Activated effector memory CD4-positive, alpha-beta T cell treated with Interleukin-2 at 50 U/mL for 16 hours (primary cell): ENCODE measurements around the gene UBAC2.

Experiments
- DNase-seq: peaks from one replicate; pipeline ENCODE4 v3.0.0-alpha.2; 2020

Gene UBAC2

DNA sequence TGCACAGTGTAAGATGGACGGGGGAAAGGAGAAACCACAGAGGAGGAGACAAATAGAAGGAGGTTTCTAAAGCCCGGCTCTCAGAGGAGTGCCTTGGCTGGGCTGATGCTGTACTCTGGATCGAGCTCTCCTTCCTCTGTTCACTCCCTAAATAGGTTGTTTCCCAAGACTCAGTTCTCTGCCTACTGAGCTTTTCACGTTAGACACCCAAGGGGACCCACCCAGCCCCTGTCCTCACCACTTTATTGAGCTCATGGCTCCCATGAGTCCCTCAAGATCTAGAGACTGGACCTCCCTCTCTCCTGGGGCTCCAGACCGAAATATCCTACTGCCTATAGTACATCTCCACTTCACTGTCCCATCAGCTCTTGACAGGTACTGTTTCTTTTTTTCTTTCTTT is 144.7 kb downstream of the UBAC2 start:
- no peak for DNase-seq

DNA sequence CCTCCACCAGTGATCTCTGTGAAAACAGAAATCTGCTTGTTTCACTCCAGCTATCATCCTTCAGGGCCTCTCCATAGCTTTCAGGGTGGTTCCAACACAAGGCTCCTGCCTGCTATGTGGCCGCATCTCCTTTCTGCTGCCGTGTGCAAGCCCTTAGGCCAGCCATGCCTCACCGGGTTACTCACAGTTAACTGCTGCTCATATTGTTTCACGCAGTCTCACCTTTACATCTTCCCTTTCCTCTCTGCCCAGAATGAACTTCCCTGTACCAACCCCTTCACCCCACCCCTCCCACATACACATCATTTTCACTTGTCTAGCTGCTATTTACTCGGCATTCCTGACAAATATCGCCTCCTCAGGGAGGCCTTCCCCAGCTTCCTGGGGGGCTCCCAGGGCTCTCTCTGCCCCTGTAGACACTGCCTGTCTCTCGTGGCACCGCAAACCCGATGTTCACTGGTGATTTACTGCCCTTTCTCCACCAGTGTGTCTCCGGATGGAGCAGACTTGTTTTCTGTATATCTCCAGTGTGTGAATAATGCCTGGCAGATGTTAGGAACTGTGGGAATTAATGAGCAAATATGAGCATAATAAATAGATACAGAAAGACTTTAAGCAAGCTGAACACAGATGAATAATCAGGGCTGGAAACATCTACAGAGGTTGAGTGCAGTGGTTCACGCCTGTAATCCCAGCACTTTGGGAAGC is 145.8 kb downstream of the UBAC2 start:
- no peak for DNase-seq

DNA sequence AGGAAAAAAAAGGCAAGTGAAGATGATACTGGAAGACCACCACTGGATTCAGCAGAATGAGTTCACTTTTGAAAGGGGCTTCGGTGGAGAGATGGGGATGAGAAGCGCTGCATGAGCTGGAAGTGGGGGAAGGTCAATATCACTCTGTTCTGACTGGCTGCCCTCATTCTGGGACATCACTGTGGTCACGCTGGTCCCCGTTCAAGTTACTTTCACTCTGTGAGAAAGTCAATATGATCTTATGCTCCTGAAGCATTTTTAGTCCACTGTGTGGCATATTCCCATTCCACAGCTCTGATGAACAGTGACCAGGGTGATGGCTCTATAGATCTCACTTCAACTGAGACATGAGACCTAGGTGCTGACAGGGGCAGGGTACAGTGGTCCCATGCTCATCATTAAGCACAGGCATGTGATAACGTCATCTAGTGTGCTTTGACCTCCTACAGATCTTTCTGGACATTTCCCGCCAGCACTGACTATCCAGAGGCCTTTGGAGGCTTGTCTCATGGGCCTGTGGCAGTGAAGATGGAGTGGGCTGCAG is 146.8 kb downstream of the UBAC2 start:
- no peak for DNase-seq

DNA sequence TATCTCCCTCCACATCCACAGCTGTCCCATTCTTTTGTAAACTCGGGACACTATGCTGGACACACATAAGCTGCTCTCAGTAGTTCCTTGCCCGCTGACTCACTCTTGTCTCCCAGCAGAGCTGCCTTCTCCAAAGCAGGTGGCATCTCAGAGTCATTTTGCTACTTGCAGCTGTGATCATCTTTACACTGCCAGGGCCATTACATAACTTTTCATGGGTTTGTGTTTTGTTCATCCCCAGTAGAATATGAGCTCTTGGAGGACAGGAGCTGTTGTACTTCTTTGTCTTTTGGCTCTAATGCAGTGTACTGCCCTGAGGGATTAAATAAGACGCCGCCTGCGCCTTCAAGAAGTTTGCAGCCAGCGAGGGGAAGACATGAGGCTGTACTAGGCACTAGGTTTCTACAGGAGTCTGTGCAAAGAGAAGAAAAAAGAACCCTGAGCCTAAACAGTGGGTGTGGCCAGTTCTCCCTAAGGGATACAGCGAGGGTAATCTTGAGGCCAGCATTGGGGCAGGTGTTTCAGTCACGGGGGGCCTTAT is 147.3 kb downstream of the UBAC2 start:
- no peak for DNase-seq

DNA sequence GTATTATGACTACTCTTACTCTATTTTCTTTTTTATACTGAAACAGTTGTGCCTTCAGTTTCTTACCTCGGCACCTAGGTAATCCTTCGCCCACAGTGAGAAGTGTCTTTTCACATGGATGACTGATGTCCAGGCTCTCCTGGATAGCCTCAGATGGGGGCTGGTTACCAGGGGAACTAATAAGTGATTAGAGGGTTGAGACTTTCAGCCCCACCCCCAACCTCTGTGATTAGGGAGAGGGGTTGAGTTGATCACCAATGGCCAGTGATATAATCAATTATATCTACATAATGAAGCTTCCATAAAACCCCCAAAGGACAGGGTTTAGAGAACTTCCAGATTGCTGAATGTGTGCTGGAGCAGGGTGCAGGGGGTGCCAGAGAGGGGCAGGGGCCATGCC is 149.5 kb downstream of the UBAC2 start:
- no peak for DNase-seq

DNA sequence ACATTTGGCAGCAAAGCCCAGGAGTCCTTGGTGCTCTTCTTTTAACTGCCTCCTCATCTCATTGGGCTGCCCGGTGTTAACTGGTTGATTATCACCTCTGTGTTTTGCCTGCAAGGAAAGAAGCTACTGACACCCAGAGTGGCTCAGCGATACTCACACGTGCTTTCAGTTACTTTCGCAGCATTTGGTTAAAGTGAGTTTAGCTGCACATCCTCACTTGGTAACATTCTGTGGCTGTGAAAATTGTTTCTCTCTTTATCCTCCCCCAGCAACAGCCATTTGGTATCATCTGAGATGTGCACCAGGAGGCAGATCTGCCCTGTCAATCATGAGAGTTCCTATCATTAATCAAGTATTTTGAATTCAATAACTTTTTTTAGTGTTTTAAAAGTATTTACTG is 151.1 kb downstream of the UBAC2 start:
- DNase-seq: peak; percentile 29

DNA sequence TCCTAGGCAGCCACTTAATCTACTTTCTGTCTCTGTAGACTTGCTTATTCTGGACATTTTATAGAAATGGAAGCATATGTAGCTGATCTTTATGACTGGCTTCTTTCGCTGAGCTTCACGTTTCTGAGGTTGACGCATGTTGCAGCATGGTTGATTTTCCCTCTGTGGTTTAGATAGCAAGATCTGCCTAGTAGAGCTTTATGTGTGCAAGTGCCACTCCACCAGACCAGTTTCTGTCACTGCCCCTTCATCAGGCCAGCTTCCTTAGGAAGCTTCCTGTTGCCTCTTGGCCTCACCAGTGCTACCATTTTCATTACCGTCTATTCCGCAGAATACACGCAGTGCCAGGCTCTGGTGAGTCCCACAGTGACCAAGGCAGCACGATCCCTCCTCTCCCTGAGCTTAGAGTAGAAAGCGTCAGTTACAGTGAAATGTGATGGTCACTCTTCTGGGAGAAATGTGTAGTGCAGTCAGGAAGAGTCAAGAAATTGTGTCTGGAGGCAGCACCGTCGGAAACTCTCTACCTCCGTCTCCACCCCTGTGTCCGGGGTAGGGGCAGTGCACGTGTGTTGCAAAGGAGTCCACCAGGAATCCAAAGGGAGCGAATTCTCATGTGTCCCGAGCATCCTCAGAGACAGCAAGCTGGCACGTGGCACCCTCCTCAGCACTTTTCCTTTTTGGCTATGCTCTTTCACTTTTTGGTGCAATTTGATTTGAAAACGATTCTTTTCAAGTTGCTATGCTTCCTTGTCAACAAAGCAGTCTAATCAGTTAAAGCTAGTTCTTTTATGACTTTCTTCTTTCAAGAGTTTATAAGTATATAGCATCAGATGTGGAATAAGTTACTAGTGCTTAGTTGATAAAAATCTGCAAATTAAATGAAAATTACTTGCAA is 151.9 kb downstream of the UBAC2 start:
- no peak for DNase-seq

DNA sequence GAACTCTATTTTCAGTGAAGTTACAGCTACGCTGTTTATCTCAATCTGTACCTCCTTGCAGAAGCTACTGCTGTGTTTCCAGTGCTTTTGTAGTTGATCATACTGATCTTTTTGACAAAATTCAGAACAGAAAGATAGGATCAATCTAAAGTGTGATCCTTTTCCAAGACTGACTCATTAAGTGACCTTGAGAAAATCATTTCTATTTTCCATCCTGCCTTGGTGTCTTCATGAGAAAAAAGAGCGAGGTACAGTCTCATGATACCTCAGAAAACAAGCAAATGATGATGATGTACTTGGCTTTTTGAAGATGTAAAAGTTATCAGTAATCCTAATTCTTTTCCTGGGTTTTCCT is 152.6 kb downstream of the UBAC2 start:
- no peak for DNase-seq

DNA sequence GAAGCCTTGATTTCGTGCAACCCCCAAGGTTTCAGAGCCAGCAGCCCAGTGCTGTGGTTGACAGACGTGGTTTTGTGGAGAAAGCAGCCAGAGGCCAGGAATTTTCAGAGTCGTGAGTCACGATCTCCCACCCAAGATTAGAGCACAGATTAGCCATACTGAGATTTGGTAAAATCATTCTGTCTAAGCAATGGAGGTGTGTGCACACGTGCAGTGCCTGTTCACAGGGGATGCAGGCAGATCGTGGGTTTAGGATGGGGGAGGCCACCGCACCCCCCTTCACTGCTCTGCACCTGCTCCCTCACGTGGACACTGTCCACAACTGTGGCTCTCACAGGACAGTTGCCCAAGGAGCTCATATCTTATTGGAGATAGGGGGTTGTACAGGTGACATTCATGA is 153.2 kb downstream of the UBAC2 start:
- no peak for DNase-seq

DNA sequence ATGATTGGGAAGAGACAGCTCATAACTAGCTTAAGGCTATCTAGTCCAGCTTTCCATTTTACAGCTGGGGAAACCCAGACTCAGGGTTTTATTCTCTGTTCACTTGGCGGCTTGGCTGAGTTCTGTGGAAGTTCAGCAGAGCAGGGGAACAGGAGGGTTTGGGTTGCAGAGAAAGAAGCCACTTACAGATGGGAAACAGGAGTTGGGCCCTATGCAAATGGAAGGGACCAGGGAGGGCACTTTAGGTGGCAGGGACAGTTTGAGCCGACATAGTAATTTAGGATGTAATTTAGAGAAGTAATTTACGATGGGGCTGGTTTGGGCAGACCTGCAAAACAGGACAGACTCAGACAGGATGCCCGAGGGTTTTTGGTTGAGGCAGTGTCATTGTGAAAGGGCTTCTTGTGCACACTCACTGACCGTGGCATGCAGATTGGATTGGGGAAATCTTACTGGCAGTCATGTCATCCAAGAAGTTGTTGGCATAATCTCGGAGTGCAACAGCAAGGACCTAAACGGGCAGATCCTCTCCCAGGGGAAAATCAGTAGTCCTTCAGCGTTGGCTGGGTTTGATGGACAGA is 153.8 kb downstream of the UBAC2 start:
- no peak for DNase-seq

DNA sequence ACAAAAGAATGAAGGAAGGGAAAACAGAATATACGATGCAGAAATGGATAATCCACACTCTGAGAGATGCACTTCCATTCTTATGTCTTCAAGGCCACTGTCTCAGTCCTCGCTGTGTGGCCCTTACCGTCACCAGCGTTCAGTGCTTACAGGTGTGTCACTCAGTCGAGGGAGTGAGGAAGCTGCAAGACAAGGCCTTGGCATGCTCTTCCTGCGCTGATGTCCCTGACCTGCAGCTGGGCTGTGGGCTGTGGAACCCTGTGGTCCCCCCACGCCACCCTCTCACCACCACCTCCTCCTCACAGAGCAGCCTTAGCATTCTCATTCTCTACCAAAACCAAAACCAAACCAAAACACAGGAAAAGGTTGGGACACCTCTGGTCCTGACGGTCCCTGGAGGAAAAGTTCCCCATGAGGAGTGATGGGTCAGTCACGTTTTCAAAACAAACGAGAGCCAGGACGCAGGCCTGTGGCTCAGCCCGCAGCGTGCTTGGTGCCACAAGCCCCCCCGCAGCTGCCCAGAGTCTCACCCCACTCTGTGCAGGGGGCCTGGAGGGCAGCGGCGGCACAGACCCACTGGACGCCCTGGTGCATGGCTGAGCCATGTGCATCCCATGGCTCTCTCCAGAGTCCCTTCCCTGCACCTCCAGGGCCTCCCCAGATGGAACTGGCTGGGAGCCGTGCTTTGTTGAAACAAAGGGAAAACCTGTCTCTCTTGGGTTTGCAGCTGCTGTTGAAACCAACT is 154.8 kb downstream of the UBAC2 start:
- no peak for DNase-seq

DNA sequence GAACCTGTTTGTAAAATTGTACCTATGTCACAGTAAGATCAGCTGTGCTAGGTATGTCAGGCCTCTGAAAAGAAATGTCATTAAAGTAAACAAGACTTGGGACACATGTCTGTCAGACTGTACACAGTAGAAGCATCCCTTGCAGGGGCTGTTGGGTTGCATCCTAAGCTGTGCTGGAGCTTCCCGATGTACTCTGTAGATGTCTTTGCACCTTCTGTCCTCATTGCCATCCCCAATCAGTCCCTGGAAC is 155.3 kb downstream of the UBAC2 start:
- DNase-seq: no peak

DNA sequence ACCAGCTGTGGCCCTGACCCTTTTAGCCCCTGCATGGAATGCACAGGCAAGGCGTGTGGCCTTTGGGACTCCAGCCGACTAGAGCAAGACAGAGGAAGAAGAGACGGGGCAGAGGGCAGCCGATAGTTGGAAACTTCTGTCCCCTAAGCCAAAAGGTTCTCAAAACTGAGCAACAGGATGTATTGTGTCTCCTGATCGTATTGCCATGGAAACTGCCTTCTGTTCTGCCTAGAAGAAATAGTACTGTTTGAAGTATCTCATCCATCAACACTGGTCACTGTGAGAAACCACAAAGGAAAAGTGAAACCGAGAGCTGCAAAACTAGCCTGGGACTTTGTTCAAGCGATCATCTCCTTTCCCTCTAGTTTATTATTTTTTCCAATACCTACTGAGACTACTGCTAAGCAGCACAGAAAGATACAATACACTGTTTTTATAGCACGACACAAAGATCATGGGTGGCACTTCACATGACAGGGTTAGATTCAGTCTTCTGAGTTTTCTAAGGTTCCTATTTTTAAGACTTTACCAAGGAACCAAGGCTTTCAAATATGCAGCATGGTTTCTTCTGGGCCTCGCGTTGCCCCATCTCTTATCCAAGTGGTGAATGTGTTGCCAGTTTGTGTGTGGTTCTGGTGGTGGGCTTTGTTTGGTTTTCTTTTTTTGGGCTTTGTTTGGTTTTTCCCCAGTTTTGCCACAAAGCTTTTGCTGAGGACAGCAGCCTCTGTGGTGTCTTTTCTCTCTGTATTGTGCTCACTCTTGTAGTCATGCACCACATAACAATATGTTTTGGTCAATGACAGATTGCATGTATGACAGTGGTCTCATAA is 155.8 kb downstream of the UBAC2 start:
- DNase-seq: peak; percentile 40

DNA sequence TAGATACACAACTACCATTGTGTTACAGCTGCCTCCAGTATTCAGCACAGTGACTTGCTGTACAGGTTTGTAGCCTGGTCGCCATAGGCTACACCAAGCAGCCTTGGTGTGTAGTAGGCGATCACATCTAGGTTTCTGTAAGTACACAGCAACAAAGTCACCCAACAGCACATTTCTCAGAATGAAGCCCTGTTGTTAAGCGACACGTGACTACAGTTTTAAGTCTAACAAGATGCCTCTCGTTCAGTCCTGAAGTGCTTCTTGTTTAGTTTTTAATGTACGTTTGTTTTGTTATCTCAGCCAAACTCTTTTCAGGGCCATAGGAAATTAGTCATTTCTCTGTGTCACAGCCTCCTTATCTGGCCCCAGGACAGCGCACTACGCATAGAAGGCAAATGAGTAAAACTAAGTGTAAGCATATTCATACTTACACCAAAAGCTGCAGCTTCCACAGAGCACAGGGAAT is 156.5 kb downstream of the UBAC2 start:
- peak; percentile 40 for DNase-seq

DNA sequence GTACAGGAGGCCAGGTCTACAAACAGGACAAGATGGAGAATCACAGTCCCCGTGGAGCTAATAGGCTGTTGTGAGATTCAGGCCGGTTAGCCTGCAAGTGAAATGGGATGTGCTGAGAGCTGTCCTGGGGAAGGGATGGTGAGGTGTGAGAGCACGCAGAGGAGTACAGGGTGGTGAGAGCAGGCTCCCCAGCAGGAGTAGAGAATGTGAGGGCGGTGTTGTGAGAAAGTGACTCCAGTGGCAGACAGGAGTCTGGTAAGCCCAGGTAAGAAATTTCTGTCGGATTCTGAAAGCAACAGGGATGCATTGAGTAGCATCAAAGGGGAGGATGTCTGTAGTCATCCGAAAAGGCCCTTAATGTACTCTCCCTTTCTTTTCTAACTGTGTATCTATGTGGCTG is 157.3 kb downstream of the UBAC2 start:
- no peak for DNase-seq

DNA sequence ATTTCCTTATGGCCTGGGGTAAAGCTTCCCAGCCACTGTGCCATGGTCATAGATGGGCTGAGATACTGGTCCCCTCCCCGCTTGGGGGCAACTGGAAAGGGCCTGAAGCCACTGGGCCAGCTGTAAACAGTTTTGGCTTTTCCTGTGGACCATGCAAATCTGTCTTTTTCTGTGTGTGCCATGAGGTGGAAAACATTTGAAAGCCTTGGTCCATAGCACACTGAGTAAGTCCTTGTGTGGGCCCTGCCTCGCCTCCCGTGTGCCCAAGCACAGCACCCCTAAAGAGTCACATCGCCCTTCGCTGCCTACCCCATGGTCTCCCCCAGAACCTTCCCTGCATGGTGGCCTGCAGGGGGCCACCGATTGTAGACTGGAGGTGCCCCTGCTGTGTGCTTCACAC is 158.9 kb downstream of the UBAC2 start:
- no peak for DNase-seq

DNA sequence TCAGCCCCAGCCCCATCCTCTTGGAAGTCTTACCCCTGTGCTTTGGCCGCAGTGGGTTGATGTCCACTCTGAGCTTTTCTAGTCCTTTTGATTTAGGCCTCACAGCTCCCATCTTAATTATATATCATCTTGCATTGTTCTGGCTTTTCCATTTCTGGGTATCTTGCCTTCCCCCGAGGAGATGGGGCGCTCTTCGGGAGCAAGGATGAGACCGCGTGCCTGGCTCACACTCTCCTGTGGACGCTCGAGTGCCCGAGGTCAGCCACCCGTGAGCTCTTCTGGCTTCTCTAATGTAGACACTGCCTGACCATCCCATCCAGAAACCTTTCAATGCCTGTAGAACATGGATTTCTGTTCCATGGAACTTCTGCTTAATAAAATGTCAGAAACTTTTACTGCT is 160.0 kb downstream of the UBAC2 start:
- DNase-seq: no peak

DNA sequence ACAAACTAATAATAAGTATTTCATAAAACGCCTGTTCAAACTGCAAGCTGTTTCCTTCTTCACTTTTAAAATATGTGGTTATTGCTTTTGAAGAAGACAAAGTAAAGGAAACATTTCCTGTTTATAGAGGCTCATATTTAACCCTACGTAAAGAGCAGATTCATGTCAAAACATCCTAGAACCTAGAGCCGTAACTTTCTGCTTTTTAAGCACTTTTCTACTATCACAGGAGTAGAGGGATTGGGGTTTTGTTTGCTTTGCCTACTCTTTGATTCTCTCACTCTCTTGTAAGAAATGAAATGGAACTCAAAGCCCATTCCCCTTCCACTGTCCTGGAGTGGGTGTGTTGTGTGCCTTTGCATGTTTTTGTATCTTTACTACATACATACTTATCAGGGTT is 160.5 kb downstream of the UBAC2 start:
- no peak for DNase-seq

DNA sequence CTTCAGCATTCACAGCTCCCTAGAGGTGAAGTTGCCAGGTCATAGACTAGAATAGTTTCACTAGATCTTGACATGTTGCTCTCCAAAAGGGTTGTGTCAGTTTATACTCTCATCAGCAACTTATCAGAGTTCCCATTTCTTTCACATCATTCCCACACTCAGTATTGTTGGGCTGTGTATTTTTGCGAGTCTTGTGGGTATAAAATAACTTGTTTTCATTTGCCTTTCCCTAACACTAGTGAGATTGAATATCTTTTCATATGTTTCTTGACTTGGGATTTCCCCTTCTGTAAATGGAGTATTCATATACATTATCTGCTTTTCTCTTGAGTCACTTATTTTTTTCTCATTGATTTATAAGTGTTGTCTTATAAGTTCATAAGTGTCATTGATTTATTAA is 161.7 kb downstream of the UBAC2 start:
- no peak for DNase-seq

DNA sequence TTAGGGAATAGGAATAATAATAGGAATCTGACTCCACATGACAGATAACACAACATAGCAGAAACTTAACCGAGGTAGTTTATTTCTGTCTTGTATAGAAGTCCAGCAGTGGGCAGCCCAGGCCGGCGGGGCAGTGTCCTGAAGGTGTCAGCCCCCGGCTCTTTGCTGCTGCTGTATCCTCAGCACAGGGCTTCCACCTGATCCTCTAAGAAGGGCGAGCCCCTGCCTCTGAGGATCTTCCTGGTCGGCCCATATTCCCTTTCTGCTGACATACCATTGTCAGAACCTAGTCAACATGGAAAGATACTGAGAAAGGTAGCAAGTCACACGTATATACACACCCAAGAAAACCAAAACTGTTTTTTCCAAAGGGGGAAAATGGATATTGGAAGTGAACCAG is 162.7 kb downstream of the UBAC2 start:
- no peak for DNase-seq

DNA sequence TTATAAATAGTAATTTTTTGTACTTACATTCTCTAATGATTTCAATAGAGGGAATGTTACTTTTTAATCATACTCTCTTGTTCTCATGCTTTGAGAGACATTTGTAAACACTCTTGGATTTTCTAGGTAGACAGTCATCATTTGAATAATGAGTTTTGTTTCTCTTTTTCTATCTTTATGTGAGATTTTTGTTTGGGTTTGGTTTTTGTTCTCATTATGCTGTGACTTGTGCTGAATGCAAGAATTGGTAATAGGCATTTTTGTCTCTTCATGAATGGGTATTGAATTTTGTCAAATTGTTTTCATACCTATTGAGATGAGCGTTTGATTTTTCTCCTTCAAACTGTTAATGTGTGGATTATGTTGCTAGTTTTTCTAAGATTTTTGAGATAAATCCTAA is 163.3 kb downstream of the UBAC2 start:
- no peak for DNase-seq
